Measurements from ENCODE around the gene ZNF536. TPM values are rescaled to one million over a fixed set of nuclear protein-coding genes. Genes with fewer than 3 reads are reported as not detected.

ZNF536 gene
- total and polyA plus RNA-seq, 9 donors: 0.13 to 0.52 (median 0.28) TPM; not detected in 4

- Histone ChIP-seq H3K4me3 (no peak overlapping the region), H3K36me3 (no peaks in the 10 kb centered on the region), H3K27me3 (no peaks in the 10 kb centered on the region), H3K4me1 (ENCODE audit: insufficient read depth) (no peaks in the 10 kb centered on the region), H3K27ac (no peak overlapping the region), H3K9me3 (no peaks in the 10 kb centered on the region)
- intact Hi-C loops (cut with DNase I): no loop called here
- no peak for TF ChIP-seq CTCF (IDR thresholded peaks at IDR 0.05)
- TF ChIP-seq POLR2A (IDR thresholded peaks at IDR 0.05): no peak
- no peak for TF ChIP-seq EP300 (IDR thresholded peaks at IDR 0.05)
- no peak for DNase-seq
- 78 to 87% (median 85%) methylated on average over 7 of the region's 7 CpGs for WGBS, 3 donors
Observed at GRCh38 chr19:30545752-30546151, 173.6 kb downstream of the ZNF536 start.

DNA sequence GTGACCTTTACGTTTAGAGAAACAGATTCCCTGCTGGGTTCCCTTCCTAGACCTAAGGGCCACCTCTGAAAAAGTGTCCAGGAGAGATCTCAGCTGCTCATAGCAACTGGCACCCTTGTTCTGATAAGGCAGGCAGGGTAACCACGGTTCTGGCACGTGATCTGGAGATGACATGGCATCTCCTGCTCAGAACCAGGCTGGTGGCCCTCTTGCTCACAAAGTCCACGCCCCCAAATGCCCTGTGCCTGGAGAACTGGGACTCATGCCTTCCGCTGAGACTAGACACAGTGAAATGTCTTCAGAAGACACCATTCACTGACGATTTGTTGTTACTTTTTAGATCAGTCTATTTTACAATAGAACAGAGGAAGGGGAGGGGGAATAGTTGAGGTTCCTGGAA, 174.1 kb downstream of the ZNF536 start:
- Histone ChIP-seq H3K4me3 (no peak overlapping the region), H3K36me3 (no peaks in the 10 kb centered on the region), H3K4me1 (ENCODE audit: insufficient read depth) (no peaks in the 10 kb centered on the region), H3K27me3 (no peaks in the 10 kb centered on the region), H3K27ac (no peak overlapping the region), H3K9me3 (no peaks in the 10 kb centered on the region)
- TF ChIP-seq EP300 (IDR thresholded peaks at IDR 0.05) (no peak), POLR2A (IDR thresholded peaks at IDR 0.05) (no peak)
- intact Hi-C loops (cut with DNase I): no loop called here
- 71 to 80% (median 71%) methylated on average over 6 of the region's 6 CpGs for WGBS, 3 donors
- DNase-seq: no peak

DNA sequence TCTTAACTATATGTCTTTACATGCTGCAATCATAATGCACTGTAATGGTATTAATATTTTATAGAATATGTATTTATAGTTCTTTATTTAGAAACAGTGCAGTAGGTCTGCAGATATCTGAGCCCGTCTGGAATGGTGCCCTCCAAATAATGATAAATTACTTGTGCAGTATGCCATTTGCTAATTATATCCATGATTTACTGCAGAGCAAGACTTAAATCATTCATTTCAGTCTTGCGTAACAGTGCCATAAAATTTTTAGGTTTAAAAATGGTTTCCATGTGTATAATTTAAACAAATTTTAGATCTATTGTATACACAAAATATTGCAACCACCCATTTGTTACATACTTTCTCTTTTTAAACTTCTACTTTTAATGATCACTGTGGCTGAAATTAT, 175.1 kb downstream of the ZNF536 start:
- intact Hi-C loops (cut with DNase I): no loop called here
- TF ChIP-seq CTCF (IDR thresholded peaks at IDR 0.05): no peak
- no peak for TF ChIP-seq POLR2A (IDR thresholded peaks at IDR 0.05)
- no peak for TF ChIP-seq EP300 (IDR thresholded peaks at IDR 0.05)
- 40 to 47% (median 45%) methylated on average over 2 of the region's 2 CpGs for WGBS, 3 donors

GRCh38 chr19:30549151-30549550, 177.0 kb downstream of the ZNF536 start:
- Histone ChIP-seq H3K27me3 (no peaks in the 10 kb centered on the region), H3K4me3 (no peak overlapping the region), H3K36me3 (no peaks in the 10 kb centered on the region), H3K9me3 (no peaks in the 10 kb centered on the region), H3K27ac (no peak overlapping the region), H3K4me1 (ENCODE audit: insufficient read depth) (no peaks in the 10 kb centered on the region)
- DNase-seq: no peak
- no peak for TF ChIP-seq CTCF (IDR thresholded peaks at IDR 0.05)
- TF ChIP-seq POLR2A (IDR thresholded peaks at IDR 0.05): no peak
- TF ChIP-seq EP300 (IDR thresholded peaks at IDR 0.05): no peak
- 86 to 91% (median 88%) methylated on average over 13 of the region's 13 CpGs for WGBS, 3 donors
- intact Hi-C loops (cut with DNase I): no loop called here

More for the DNA sequence above, 175.1 kb downstream of the ZNF536 start:
- Histone ChIP-seq H3K4me3 (no peak overlapping the region), H3K4me1 (ENCODE audit: insufficient read depth) (no peaks in the 10 kb centered on the region), H3K27ac (no peak overlapping the region), H3K9me3 (no peaks in the 10 kb centered on the region), H3K36me3 (no peaks in the 10 kb centered on the region), H3K27me3 (no peaks in the 10 kb centered on the region)
- DNase-seq: no peak

DNA sequence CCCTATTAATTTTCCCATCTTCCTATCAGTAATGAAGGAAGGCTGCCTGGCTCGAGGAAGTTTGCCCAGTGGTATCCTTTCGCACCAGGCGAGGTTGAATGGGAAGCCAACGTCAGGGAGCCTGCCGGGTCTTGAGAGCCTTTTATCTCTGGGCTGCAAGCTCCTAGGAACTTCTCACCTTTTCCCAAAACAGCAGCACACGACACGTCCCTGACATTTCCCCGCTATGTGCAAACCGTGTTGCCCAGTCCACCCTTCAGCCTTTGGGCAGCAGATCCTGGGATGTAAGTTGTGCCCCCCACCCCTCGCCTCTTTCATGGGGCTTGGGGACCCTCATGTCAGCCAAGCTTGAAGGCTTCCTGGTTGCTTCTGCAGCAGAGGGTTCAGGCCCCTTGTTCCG, 179.1 kb downstream of the ZNF536 start:
- no peaks in the 10 kb centered on the region for H3K27me3 ChIP-seq
- H3K4me3 ChIP-seq: no peak overlapping the region
- H3K27ac ChIP-seq: no peak overlapping the region
- DNase-seq: no peak
- no peaks in the 10 kb centered on the region for H3K4me1 ChIP-seq (ENCODE audit: insufficient read depth)
- no peaks in the 10 kb centered on the region for H3K9me3 ChIP-seq
- TF ChIP-seq CTCF (IDR thresholded peaks at IDR 0.05) (no peak), EP300 (IDR thresholded peaks at IDR 0.05) (no peak), POLR2A (IDR thresholded peaks at IDR 0.05) (no peak)
- intact Hi-C loops (cut with DNase I): no loop called here
- WGBS, 3 donors: 63 to 72% (median 65%) methylated on average over 11 of the region's 11 CpGs
- H3K36me3 ChIP-seq: no peaks in the 10 kb centered on the region

Data from ovary (tissue), 9 donors.